PFSK-1 (cell line): ENCODE results near the gene GHR.

ENCODE experiments used
- POLR2AphosphoS5 ChIP-seq: IDR thresholded peaks from 2 replicates; pipeline ENCODE4 v1.6.1; 2012; ENCODE audit warnings: low read depth, mild to moderate bottlenecking, control low read depth, low read length, moderate library complexity
- TAF1 ChIP-seq: IDR thresholded peaks from 2 replicates; pipeline ENCODE4 v1.6.1; 2012; ENCODE audit warnings: low read length, control low read depth, borderline replicate concordance; ENCODE audit not compliant: insufficient read depth

GRCh38 chr5:42629284-42629683 is 206.0 kb downstream of the GHR start:
- no peak for TF ChIP-seq TAF1
- no peak for TF ChIP-seq POLR2AphosphoS5
